Gastrocnemius medialis (tissue), 4 donors: Measurements from ENCODE around the gene MED22.

Source experiments
- POLR2A ChIP-seq, 2 donors: fragments of 450-650 bp; IDR thresholded peaks; one replicate each; pipeline ENCODE4 v1.6.1; 2017; ENCODE audit warnings: antibody characterized with exemption in 2 of 2, mild to moderate bottlenecking in 2 of 2, moderate library complexity in 2 of 2
- TF ChIP-seq, protein P1 (sequence below), 5 experiments: fragments of 450-650 bp in 3 of 5; fragments of 200-600 bp in 2 of 5; sonication (generic) in 2 of 5; IDR thresholded peaks in 4 of 5; conservative IDR thresholded peaks in 1 of 5; 1 replicate in 4 of 5; 2 replicates in 1 of 5; pipeline ENCODE4 v1.5.1; 2016 to 2019; ENCODE audit warnings: antibody characterized with exemption in 5 of 5, mild to moderate bottlenecking in 3 of 5, moderate library complexity in 3 of 5

- TF ChIP-seq, protein P1, sequence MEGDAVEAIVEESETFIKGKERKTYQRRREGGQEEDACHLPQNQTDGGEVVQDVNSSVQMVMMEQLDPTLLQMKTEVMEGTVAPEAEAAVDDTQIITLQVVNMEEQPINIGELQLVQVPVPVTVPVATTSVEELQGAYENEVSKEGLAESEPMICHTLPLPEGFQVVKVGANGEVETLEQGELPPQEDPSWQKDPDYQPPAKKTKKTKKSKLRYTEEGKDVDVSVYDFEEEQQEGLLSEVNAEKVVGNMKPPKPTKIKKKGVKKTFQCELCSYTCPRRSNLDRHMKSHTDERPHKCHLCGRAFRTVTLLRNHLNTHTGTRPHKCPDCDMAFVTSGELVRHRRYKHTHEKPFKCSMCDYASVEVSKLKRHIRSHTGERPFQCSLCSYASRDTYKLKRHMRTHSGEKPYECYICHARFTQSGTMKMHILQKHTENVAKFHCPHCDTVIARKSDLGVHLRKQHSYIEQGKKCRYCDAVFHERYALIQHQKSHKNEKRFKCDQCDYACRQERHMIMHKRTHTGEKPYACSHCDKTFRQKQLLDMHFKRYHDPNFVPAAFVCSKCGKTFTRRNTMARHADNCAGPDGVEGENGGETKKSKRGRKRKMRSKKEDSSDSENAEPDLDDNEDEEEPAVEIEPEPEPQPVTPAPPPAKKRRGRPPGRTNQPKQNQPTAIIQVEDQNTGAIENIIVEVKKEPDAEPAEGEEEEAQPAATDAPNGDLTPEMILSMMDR (IDR thresholded peaks at IDR 0.05 in 4 of 5, conservative IDR thresholded peaks at IDR 0.05 in 1 of 5), result no peak
- no peak for TF ChIP-seq POLR2A (IDR thresholded peaks at IDR 0.05)
Observed at GRCh38 chr9:133347515-133347984, 381 bp downstream of the MED22 start.
